Calu3 (cell line): Measurements from ENCODE around the gene SPSB2. TPM values are rescaled to one million over a fixed set of nuclear protein-coding genes. Genes with fewer than 3 reads are reported as not detected.
A peak's percentile ranks its signal among the peaks of the same experiment; 100 is the strongest.

Experiments
- BruUV-seq: library from RNA; stranded (reverse); fragments of 400-500 nt; replicated peaks from 2 replicates; lab custom pipeline; 2021; lab: Mats Ljungman, UMichigan
- CTCF ChIA-PET: fragments of 300-600 bp; sonication (Branson Sonifier 250); formaldehyde crosslinking; loops from one replicate; lab custom pipeline; 2022; ENCODE audit warnings: antibody characterized with exemption; lab: Charles Lee
- DNase-seq: peaks from one replicate; pipeline ENCODE4 v3.0.0; 2022
- H3K27ac Mint-ChIP-seq: one replicate; pipeline ENCODE4 v1.8.0; 2022; ENCODE audit warnings: mixed read lengths; ENCODE audit not compliant: unreplicated experiment
- H3K27me3 Mint-ChIP-seq: one replicate; pipeline ENCODE4 v1.8.0; 2022; ENCODE audit warnings: mixed read lengths; ENCODE audit not compliant: unreplicated experiment
- H3K36me3 Mint-ChIP-seq: one replicate; pipeline ENCODE4 v1.8.0; 2022; ENCODE audit warnings: mild to moderate bottlenecking, moderate library complexity, mixed read lengths; ENCODE audit not compliant: insufficient read depth, unreplicated experiment
- H3K4me1 Mint-ChIP-seq: one replicate; pipeline ENCODE4 v1.8.0; 2022; ENCODE audit warnings: mild to moderate bottlenecking, low read depth, mixed read lengths; ENCODE audit not compliant: unreplicated experiment
- H3K4me3 Mint-ChIP-seq: one replicate; pipeline ENCODE4 v1.8.0; 2022; ENCODE audit warnings: mild to moderate bottlenecking, low read depth, moderate library complexity, mixed read lengths; ENCODE audit not compliant: unreplicated experiment
- H3K9me3 Mint-ChIP-seq: one replicate; pipeline ENCODE4 v1.8.0; 2022; ENCODE audit warnings: low read depth, mixed read lengths; ENCODE audit not compliant: unreplicated experiment
- intact Hi-C: fragments of 100-400 bp; cut with micrococcal nuclease; formaldehyde crosslinking; loops from one replicate; pipeline ENCODE4 v1.10.0; 2022; ENCODE audit not compliant: unreplicated experiment
- total RNA-seq: library from RNA; stranded (reverse); gene quantifications from 2 replicates; pipeline ENCODE4 v1.2.3, GENCODE V29; 2022
- TF ChIP-seq, protein P1 (sequence below): fragments of 200-600 bp; IDR thresholded peaks from one replicate; pipeline ENCODE4 v1.8.0; 2022; ENCODE audit warnings: antibody characterized with exemption; ENCODE audit not compliant: unreplicated experiment

SPSB2 gene
- total RNA-seq, 1 experiment from 2014 or later: 18.0 TPM

GRCh38 chr12:6821591-6822425 is 51.3 kb downstream of the SPSB2 start, which contains the start of gene GPR162:
TSS of gene GPR162 (plus strand) at chr12:6821821. CDS start at chr12:6823899, 2,078 bp downstream.
- peaks cover 7% of the 10 kb centered on the region for H3K4me1 Mint-ChIP-seq
- intact Hi-C loops: loop anchor here (10.0 kb wide), 1 partner anchor 207 kb away; no protein-coding TSS in a partner anchor
- H3K4me3 Mint-ChIP-seq: peak within 1 kb of the TSS; percentile 42
- no peak within 1 kb of the TSS for H3K27ac Mint-ChIP-seq
- CTCF ChIA-PET: interaction anchor here (0.9 to 1.1 kb wide), 2 partner anchors 9 to 69 kb away, joined by 3 to 5 read pairs; partner anchors contain the start of gene MLF2
- peaks cover 99% of the 10 kb centered on the region for H3K27me3 Mint-ChIP-seq
- DNase-seq: no peak
- H3K9me3 Mint-ChIP-seq: no peaks in the 10 kb centered on the region
- BruUV-seq: no TSS peak
- no peaks in the 10 kb centered on the region for H3K36me3 Mint-ChIP-seq
- TF ChIP-seq, protein P1, sequence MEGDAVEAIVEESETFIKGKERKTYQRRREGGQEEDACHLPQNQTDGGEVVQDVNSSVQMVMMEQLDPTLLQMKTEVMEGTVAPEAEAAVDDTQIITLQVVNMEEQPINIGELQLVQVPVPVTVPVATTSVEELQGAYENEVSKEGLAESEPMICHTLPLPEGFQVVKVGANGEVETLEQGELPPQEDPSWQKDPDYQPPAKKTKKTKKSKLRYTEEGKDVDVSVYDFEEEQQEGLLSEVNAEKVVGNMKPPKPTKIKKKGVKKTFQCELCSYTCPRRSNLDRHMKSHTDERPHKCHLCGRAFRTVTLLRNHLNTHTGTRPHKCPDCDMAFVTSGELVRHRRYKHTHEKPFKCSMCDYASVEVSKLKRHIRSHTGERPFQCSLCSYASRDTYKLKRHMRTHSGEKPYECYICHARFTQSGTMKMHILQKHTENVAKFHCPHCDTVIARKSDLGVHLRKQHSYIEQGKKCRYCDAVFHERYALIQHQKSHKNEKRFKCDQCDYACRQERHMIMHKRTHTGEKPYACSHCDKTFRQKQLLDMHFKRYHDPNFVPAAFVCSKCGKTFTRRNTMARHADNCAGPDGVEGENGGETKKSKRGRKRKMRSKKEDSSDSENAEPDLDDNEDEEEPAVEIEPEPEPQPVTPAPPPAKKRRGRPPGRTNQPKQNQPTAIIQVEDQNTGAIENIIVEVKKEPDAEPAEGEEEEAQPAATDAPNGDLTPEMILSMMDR: no peak

Other genes with a start within 250 kb of the SPSB2 start
- 2.5 and 3.2 TPM in 2 replicates for gene LPAR5, start 237.3 kb downstream of the SPSB2 start, total RNA-seq
- gene ACRBP, start 225.9 kb downstream of the SPSB2 start, total RNA-seq: 2.9 and 4.1 TPM in 2 replicates
- 24.9 and 26.6 TPM in 2 replicates for gene ING4, start 210.2 kb downstream of the SPSB2 start, total RNA-seq
- gene ZNF384, start 183.9 kb downstream of the SPSB2 start, total RNA-seq: 64.9 and 68.5 TPM in 2 replicates
- gene PIANP, start 172.5 kb downstream of the SPSB2 start, total RNA-seq: not detected in 2 replicates
- gene COPS7A, start 149.3 kb downstream of the SPSB2 start, total RNA-seq: 47.3 and 55.3 TPM in 2 replicates
- 176 and 183 TPM in 2 replicates for gene MLF2, start 120.2 kb downstream of the SPSB2 start, total RNA-seq
- gene PTMS, start 106.9 kb downstream of the SPSB2 start, total RNA-seq: 53.5 and 62.9 TPM in 2 replicates
- gene LAG3, start 100.8 kb downstream of the SPSB2 start, total RNA-seq: 0.34 TPM in 1 of 2 replicates, not detected in the other
- not detected in 2 replicates for gene CD4, start 83.8 kb downstream of the SPSB2 start, total RNA-seq
- not detected in 2 replicates for gene GPR162, start 51.5 kb downstream of the SPSB2 start, total RNA-seq
- 0.45 and 0.56 TPM in 2 replicates for gene P3H3, start 44.9 kb downstream of the SPSB2 start, total RNA-seq
- not detected in 2 replicates for gene GNB3, start 32.4 kb downstream of the SPSB2 start, total RNA-seq
- gene CDCA3, start 22.0 kb downstream of the SPSB2 start, total RNA-seq: 47.9 and 57.1 TPM in 2 replicates
- 126 and 128 TPM in 2 replicates for gene USP5, start 21.2 kb downstream of the SPSB2 start, total RNA-seq
- 608 and 639 TPM in 2 replicates for gene TPI1, start 5.8 kb downstream of the SPSB2 start, total RNA-seq
- 6.0 and 8.3 TPM in 2 replicates for gene LRRC23, start 31.5 kb upstream of the SPSB2 start, total RNA-seq
- 14.5 and 16.1 TPM in 2 replicates for gene ENO2, start 41.3 kb upstream of the SPSB2 start, total RNA-seq
- gene ATN1, start 54.7 kb upstream of the SPSB2 start, total RNA-seq: 59.9 and 62.0 TPM in 2 replicates
- gene RNU7-1, start 70.5 kb upstream of the SPSB2 start, total RNA-seq: not detected in 2 replicates
- gene C12orf57, start 70.7 kb upstream of the SPSB2 start, total RNA-seq: 96.7 and 103 TPM in 2 replicates
- gene PTPN6, start 78.1 kb upstream of the SPSB2 start, total RNA-seq: 42.4 and 46.3 TPM in 2 replicates
- 182 and 195 TPM in 2 replicates for gene PHB2, start 97.4 kb upstream of the SPSB2 start, total RNA-seq
- 73.1 and 80.5 TPM in 2 replicates for gene EMG1, start 97.6 kb upstream of the SPSB2 start, total RNA-seq
- gene LPCAT3, start 145.2 kb upstream of the SPSB2 start, total RNA-seq: 30.2 and 31.7 TPM in 2 replicates
- gene C1S, start 187.4 kb upstream of the SPSB2 start, total RNA-seq: 7.1 and 9.7 TPM in 2 replicates
- 7.6 and 7.9 TPM in 2 replicates for gene C1R, start 219.1 kb upstream of the SPSB2 start, total RNA-seq
- 43.2 and 43.4 TPM in 2 replicates for gene C1RL, start 235.9 kb upstream of the SPSB2 start, total RNA-seq